Measurements from ENCODE around the gene GDPD3. TPM values are rescaled to one million over a fixed set of nuclear protein-coding genes. Genes with fewer than 3 reads are reported as not detected.

Gene GDPD3
- total and polyA plus RNA-seq, 2 of the 13 experiments (the other 11 are each of a cell fraction or from before 2014, with no cell fraction given) = 18.7 to 20.6 TPM

- TF ChIP-seq SIX1 (CRISPR knock-in tag; IDR thresholded peaks at IDR 0.05; ENCODE audit: borderline replicate concordance) = no peak
- 0 out of 2 replicates have a peak, but pooled peaks have one; percentile 2 for TF ChIP-seq ZNF335 (CRISPR knock-in tag; IDR thresholded peaks at IDR 0.05)
- TF ChIP-seq SMAD1 (CRISPR knock-in tag; IDR thresholded peaks at IDR 0.05; ENCODE audit: borderline replicate concordance, low read depth) = 0 out of 2 replicates have a peak, but pooled peaks have one; percentile 51
- TF ChIP-seq GATA4 (IDR thresholded peaks at IDR 0.05; ENCODE audit: borderline replicate concordance, low read depth) = no peak
- TF ChIP-seq SP5 (CRISPR knock-in tag; IDR thresholded peaks at IDR 0.05; ENCODE audit: borderline replicate concordance, low read depth) = no peak
- TF ChIP-seq ZBTB49 (CRISPR knock-in tag; IDR thresholded peaks at IDR 0.05; ENCODE audit: borderline replicate concordance) = no peak
- no peak for TF ChIP-seq MTF2 (CRISPR knock-in tag; IDR thresholded peaks at IDR 0.05; ENCODE audit: borderline replicate concordance)
- no peak for TF ChIP-seq CEBPG (CRISPR knock-in tag; IDR thresholded peaks at IDR 0.05)
- TF ChIP-seq HCFC1 (IDR thresholded peaks at IDR 0.05; ENCODE audit: low read depth, low read length) = no peak
- TF ChIP-seq MTF1 (CRISPR knock-in tag; IDR thresholded peaks at IDR 0.05) = no peak
- TF ChIP-seq ZBTB2 (CRISPR knock-in tag; IDR thresholded peaks at IDR 0.05; ENCODE audit: low read depth) = no peak
- no peak for TF ChIP-seq MBD4 (IDR thresholded peaks at IDR 0.05; ENCODE audit: borderline replicate concordance, low read length)
- no peak for TF ChIP-seq SAFB2 (CRISPR knock-in tag; IDR thresholded peaks at IDR 0.05; ENCODE audit: borderline replicate concordance, low read depth)
- TF ChIP-seq PBX2 (CRISPR knock-in tag; IDR thresholded peaks at IDR 0.05) = no peak
- TF ChIP-seq FOXO1 (CRISPR knock-in tag; IDR thresholded peaks at IDR 0.05) = no peak
- peak; percentile 85 for TF ChIP-seq ZNF770 (CRISPR knock-in tag; IDR thresholded peaks at IDR 0.05)
- TF ChIP-seq ZNF234 (CRISPR knock-in tag; conservative IDR thresholded peaks at IDR 0.05) = no peak
Observed at GRCh38 chr16:30068333-30068732, 45.0 kb downstream of the GDPD3 start (continued).

Measured in HepG2 (cell line).